A549 treated with GW870086 at 1 μM for 4 hours (cell line): ENCODE data around the gene KCTD18. TPM values are rescaled to one million over a fixed set of nuclear protein-coding genes. Genes with fewer than 3 reads are reported as not detected.

Experiments used
- total RNA-seq: library from RNA; stranded (reverse); fragments of 200-300 nt; extraction: Qiagen RNA extraction; gene quantifications from 5 replicates; pipeline ENCODE4 v1.2.3, GENCODE V29; 2022; ENCODE audit warnings: low read depth

The KCTD18 gene
- 8.9 to 11.0 TPM (median 9.9 TPM) in 5 replicates for total RNA-seq

GRCh38 chr2:200509612-200510433, at the start of gene KCTD18:
Gene KCTD18 (minus strand): TSS chr2:200510068. CDS start chr2:200507016, 3,052 bp downstream.

GRCh38 chr2:200525882-200526651, 16.2 kb upstream of the KCTD18 start, which contains the start of gene SGO2:
Gene SGO2 (plus strand): TSS chr2:200526207. CDS start chr2:200532976, 6,769 bp downstream.

Other genes with a start within 250 kb of the KCTD18 start
- gene SPATS2L, start 203.4 kb downstream of the KCTD18 start, total RNA-seq: 111 to 125 TPM (median 121 TPM) in 5 replicates
- 10.3 to 17.6 TPM (median 13.6 TPM) in 5 replicates for gene SGO2, start 16.1 kb upstream of the KCTD18 start, total RNA-seq
- 3.8 to 7.2 TPM (median 4.9 TPM) in 5 replicates for gene AOX1, start 75.9 kb upstream of the KCTD18 start, total RNA-seq